HG03457 (cell line): ENCODE data around the gene S100A9.
"Not testable (repeated sequence)": the region's sequence is repeated elsewhere in the genome, so short reads cannot be mapped to it uniquely, and the experiment has no call there.

Experiments used
- ATAC-seq: cut with Tn5 transposase; IDR thresholded peaks from one replicate; pipeline ENCODE4 v1.9.1; 2021; ENCODE audit warnings: moderate number of reproducible peaks; ENCODE audit not compliant: unreplicated experiment

The S100A9 gene

GRCh38 chr1:153357853-153358690, at the start of gene S100A9:
S100A9 (plus strand) TSS chr1:153357854; CDS start chr1:153358284, 430 bp downstream.
- no peak for ATAC-seq

- no peak for ATAC-seq
These were observed 49.1 kb upstream of the S100A9 start for GRCh38 chr1:153308540-153308939.

- ATAC-seq = no peak
These were observed 48.2 kb upstream of the S100A9 start for GRCh38 chr1:153309441-153309840.

GRCh38 chr1:153310526-153310925, 47.1 kb upstream of the S100A9 start:
- ATAC-seq = no peak

GRCh38 chr1:153312570-153313186, 45.0 kb upstream of the S100A9 start, which contains the start of gene PGLYRP3:
PGLYRP3 (minus strand) TSS chr1:153312952; CDS start chr1:153310665, 2,287 bp downstream.
- ATAC-seq = no peak

- ATAC-seq = no peak
These were observed 44.4 kb upstream of the S100A9 start for GRCh38 chr1:153313288-153313687.

GRCh38 chr1:153314388-153314787, 43.3 kb upstream of the S100A9 start:
- ATAC-seq = not testable (repeated sequence)

GRCh38 chr1:153316013-153316412, 41.6 kb upstream of the S100A9 start:
- ATAC-seq = not testable (repeated sequence)

GRCh38 chr1:153318145-153318544, 39.5 kb upstream of the S100A9 start:
- ATAC-seq = not testable (repeated sequence)

- no peak for ATAC-seq
These were observed 35.1 kb upstream of the S100A9 start for GRCh38 chr1:153322568-153322967.

- ATAC-seq = no peak
These were observed 32.7 kb upstream of the S100A9 start for GRCh38 chr1:153324912-153325311.

- ATAC-seq = no peak
These were observed 23.8 kb upstream of the S100A9 start for GRCh38 chr1:153333902-153334301.

GRCh38 chr1:153336650-153337049, 21.0 kb upstream of the S100A9 start:
- no peak for ATAC-seq

GRCh38 chr1:153337980-153338853, 19.4 kb upstream of the S100A9 start:
- no peak for ATAC-seq

- no peak for ATAC-seq
These were observed 17.9 kb upstream of the S100A9 start for GRCh38 chr1:153339802-153340201.

GRCh38 chr1:153340356-153340755, 17.3 kb upstream of the S100A9 start:
- no peak for ATAC-seq

GRCh38 chr1:153341431-153341934, 16.2 kb upstream of the S100A9 start:
- ATAC-seq = no peak

- ATAC-seq = no peak
These were observed 15.5 kb upstream of the S100A9 start for GRCh38 chr1:153342178-153342577.

- no peak for ATAC-seq
These were observed 14.5 kb upstream of the S100A9 start for GRCh38 chr1:153343040-153343681.
